Right atrium auricular region (tissue), 2 donors: ENCODE data around the gene TMCO1. TPM values are rescaled to one million over a fixed set of nuclear protein-coding genes. Genes with fewer than 3 reads are reported as not detected.
"Not testable (repeated sequence)": the region's sequence is repeated elsewhere in the genome, so short reads cannot be mapped to it uniquely, and the experiment has no call there.

Experiments used
- DNase-seq: peaks from one replicate; pipeline ENCODE4 v3.0.0-alpha.2; 2019; ENCODE audit warnings: low spot score
- H3K27ac ChIP-seq, 2 donors: fragments of 200-600 bp; sonication (generic); 1 replicate in 1 of 2; 2 replicates in 1 of 2; pipeline ENCODE4 v1.5.1; 2016 to 2019
- H3K27me3 ChIP-seq, 2 donors: fragments of 200-600 bp; sonication (generic); one replicate each; pipeline versions ENCODE4 v1.5.1 to v1.6.0; 2017 to 2019
- H3K36me3 ChIP-seq: fragments of 200-600 bp; sonication (generic); one replicate; pipeline ENCODE4 v1.5.1; 2016
- H3K4me1 ChIP-seq, 2 donors: fragments of 200-600 bp; sonication (generic); one replicate each; pipeline versions ENCODE4 v1.5.1 to v1.6.0; 2017 to 2019
- H3K4me3 ChIP-seq, 2 donors: fragments of 200-600 bp; sonication (generic); 1 replicate in 1 of 2; 2 replicates in 1 of 2; pipeline ENCODE4 v1.5.1; 2017 to 2019; ENCODE audit warnings: mild to moderate bottlenecking in 1 of 2, moderate library complexity in 1 of 2
- H3K9me3 ChIP-seq, 2 donors: fragments of 200-600 bp; sonication (generic); one replicate each; pipeline ENCODE4 v1.5.1; 2019
- total RNA-seq, 2 donors: library from RNA; depleted of rRNA; stranded (reverse); fragments of >200 nt; gene quantifications; one replicate each; pipeline ENCODE4 v1.1.0, GENCODE V29; 2016
- TF ChIP-seq, protein P1 (sequence below), 2 donors: fragments of 200-600 bp; sonication (generic); IDR thresholded peaks; one replicate each; pipeline ENCODE4 v1.5.1; 2019; ENCODE audit warnings: antibody characterized with exemption in 2 of 2

Gene TMCO1
- total RNA-seq, 2 donors from 2014 or later: 48.0 to 54.3 TPM

DNA sequence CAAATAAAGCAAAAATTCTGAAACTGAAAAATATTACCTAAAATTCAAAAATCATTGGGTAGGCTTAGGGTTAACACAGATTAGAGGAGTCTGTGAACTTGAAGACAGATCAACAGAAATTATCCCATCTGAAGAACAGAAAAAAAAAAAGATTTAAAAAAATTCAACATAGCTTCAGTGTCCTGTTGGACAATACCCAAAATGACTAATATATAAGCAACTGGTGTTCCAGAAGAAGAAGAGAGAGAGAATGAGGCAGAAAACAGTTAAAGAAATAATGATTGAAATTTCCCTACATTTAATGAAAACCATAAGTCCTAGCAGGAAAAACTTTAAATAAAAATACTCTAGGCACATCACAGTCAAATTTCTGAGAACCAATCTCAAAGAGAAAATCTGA lies 31.5 kb downstream of the TMCO1 start:
- no peak overlapping the region for H3K4me3 ChIP-seq
- H3K27ac ChIP-seq: no peak overlapping the region
- DNase-seq: no peak
- peaks cover 0 to 11% of the 10 kb centered on the region in 2 donors for H3K4me1 ChIP-seq
- TF ChIP-seq, protein P1, sequence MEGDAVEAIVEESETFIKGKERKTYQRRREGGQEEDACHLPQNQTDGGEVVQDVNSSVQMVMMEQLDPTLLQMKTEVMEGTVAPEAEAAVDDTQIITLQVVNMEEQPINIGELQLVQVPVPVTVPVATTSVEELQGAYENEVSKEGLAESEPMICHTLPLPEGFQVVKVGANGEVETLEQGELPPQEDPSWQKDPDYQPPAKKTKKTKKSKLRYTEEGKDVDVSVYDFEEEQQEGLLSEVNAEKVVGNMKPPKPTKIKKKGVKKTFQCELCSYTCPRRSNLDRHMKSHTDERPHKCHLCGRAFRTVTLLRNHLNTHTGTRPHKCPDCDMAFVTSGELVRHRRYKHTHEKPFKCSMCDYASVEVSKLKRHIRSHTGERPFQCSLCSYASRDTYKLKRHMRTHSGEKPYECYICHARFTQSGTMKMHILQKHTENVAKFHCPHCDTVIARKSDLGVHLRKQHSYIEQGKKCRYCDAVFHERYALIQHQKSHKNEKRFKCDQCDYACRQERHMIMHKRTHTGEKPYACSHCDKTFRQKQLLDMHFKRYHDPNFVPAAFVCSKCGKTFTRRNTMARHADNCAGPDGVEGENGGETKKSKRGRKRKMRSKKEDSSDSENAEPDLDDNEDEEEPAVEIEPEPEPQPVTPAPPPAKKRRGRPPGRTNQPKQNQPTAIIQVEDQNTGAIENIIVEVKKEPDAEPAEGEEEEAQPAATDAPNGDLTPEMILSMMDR (IDR thresholded peaks at IDR 0.05): no peak
- H3K36me3 ChIP-seq: peaks cover 21% of the 10 kb centered on the region
- H3K27me3 ChIP-seq: no peaks in the 10 kb centered on the region
- H3K9me3 ChIP-seq: no peaks in the 10 kb centered on the region

DNA sequence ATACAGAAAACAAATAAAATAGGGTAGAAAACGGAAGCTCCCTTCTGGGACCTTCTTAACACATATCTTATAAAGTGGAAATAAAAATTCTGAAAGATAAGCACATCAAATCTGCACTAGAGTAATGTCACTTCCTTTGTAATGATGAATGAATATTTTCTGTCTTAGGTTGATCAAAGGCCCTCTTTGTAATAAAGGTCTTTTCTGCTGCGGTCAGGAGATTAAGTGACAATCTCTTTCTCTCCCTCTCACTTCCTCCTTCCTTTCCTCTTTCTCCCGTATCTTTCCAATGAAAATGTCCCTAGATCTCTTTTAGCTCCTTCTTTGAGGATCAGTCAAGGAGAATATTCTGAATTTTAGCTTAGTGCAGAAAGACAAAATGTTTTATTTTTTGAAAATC lies 33.8 kb downstream of the TMCO1 start:
- TF ChIP-seq, protein P1 (IDR thresholded peaks at IDR 0.05): no peak
- Histone ChIP-seq H3K4me1 (peaks cover 0 to 11% of the 10 kb centered on the region in 2 donors), H3K36me3 (no peaks in the 10 kb centered on the region), H3K27ac (no peak overlapping the region), H3K4me3 (no peak overlapping the region), H3K27me3 (no peaks in the 10 kb centered on the region), H3K9me3 (no peaks in the 10 kb centered on the region)
- DNase-seq: no peak

DNA sequence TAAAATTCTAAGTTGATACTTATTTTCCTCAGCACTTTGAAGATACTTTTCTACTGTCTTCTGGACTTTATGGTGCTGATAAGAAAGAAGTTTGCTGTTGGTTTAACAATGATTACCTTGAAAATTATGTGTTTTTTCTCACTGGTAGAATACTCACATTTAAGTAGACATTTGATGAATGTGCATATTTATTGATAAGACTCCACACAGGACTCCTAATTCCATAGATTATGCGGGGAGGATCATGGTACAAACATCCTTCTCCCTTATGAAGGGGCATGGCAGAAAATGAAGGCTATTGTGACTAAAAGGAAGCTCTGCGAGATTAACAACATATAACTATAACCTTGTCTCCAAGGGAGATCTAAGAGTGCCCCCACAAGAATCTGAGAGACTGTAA lies 41.8 kb downstream of the TMCO1 start:
- Histone ChIP-seq H3K27ac (no peak overlapping the region), H3K4me1 (no peaks in the 10 kb centered on the region), H3K9me3 (no peaks in the 10 kb centered on the region), H3K4me3 (no peak overlapping the region), H3K27me3 (no peaks in the 10 kb centered on the region), H3K36me3 (peaks cover 18% of the 10 kb centered on the region)
- no peak for DNase-seq
- TF ChIP-seq, protein P1 (IDR thresholded peaks at IDR 0.05): no peak

DNA sequence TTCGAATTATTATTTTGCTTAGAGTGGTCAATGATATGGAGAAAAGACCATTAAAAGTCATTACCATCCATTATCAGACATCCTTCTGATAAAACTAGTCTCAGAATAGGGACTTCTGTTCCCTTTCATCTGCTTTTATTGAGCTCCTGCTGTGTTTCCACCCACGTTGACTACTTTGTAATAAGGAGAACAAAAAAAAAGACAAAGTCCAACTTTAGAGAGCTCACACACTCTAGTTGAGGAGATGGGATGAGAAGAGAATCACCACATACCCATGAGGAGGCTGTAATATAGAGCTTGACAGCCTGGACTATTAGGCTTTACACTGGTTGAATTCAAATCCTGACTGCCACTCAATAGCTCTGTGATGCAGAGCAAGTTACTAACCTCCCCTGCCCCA lies 42.5 kb downstream of the TMCO1 start:
- Histone ChIP-seq H3K36me3 (peaks cover 18% of the 10 kb centered on the region), H3K27me3 (no peaks in the 10 kb centered on the region), H3K27ac (no peak overlapping the region), H3K9me3 (no peaks in the 10 kb centered on the region), H3K4me1 (no peaks in the 10 kb centered on the region), H3K4me3 (no peak overlapping the region)
- TF ChIP-seq, protein P1 (IDR thresholded peaks at IDR 0.05): no peak
- no peak for DNase-seq

DNA sequence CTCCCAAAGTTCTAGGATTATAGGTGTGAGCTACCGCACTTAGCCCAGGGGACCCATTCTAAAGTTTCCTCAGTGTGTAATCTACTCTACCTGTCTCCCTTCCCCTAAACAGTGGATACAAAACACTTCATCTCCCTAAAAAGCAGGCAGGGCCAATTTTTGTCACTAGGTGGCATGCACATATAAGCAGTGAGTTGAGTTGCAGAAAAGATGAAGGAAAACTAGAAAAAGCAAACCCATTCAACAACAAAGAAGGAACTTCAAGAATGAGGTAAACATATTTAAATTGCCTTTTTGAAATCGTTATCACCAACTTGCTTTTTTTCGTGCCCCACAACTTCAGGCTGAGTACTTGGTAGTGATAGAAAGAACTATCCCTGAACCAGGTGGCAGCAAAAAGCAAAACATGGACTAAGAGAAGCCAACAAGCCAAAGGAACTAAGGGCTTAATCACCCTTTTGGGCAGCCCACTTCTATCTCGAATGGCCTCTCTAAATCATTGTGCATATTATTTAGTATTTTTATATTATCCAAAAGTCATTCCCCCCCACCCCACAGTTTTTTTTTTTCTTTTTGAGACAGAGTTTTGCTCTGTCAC lies 50.7 kb downstream of the TMCO1 start:
- Histone ChIP-seq H3K9me3 (no peaks in the 10 kb centered on the region), H3K36me3 (no peaks in the 10 kb centered on the region), H3K4me1 (no peaks in the 10 kb centered on the region), H3K4me3 (no peak overlapping the region), H3K27ac (no peak overlapping the region), H3K27me3 (no peaks in the 10 kb centered on the region)
- DNase-seq: no peak
- TF ChIP-seq, protein P1 (IDR thresholded peaks at IDR 0.05): peak; percentile 54 to 68

DNA sequence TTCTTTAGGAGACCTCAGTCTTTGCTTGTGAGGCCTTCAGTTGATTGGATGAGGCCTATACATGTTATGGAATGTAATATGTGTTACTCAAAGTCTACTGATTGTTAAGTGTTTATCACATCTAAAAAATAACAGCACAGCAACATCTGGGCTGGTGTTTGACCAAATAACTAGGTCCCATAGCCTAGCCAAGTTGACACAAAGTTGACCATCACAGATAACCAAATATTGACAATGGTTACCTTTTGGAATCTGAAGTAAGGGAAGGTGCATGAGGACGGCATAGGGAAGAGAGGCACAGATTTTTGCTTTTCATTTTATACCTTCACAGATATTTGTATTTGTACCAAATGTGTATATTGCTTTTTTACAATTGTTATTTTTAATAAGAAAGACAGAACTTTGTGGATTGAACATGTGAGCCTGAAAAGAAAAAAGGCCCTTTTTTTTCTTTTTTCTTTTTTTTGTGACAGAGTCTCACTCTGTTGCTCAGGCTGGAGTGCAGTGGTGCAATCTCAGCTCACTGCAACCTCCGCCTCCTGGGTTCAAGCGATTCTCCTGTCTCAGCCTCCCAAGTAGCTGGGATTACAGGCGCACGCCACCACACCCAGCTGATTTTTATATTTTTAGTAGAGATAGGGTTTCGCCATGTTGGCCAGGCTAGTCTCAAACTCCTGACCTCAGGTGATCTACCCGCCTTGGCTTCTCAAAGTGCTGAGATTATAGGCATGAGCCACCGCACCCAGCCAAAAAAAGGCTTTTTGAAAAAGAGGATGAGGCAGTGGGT lies 52.2 kb downstream of the TMCO1 start:
- not testable (repeated sequence) for H3K36me3 ChIP-seq, DNase-seq, H3K27me3 ChIP-seq

More for the DNA sequence above, 52.2 kb downstream of the TMCO1 start:
- not testable (repeated sequence) for H3K27ac ChIP-seq, H3K4me3 ChIP-seq, H3K4me1 ChIP-seq, H3K9me3 ChIP-seq
